HepG2 (cell line): ENCODE data around the gene ZNF302. TPM values are rescaled to one million over a fixed set of nuclear protein-coding genes. Genes with fewer than 3 reads are reported as not detected.

Experiments used
- AHDC1 ChIP-seq: sonication (generic); formaldehyde crosslinking; IDR thresholded peaks from 2 replicates; pipeline ENCODE4 v1.5.1; 2020; ENCODE audit warnings: mild to moderate bottlenecking, missing genetic modification reagents, borderline replicate concordance
- CREB1 ChIP-seq, 2 experiments: fragments of 450-650 bp in 1 of 2; IDR thresholded peaks; 2 replicates each; pipeline ENCODE4 v1.6.1; 2016 to 2017; ENCODE audit warnings: control low read depth in 1 of 2, mild to moderate bottlenecking in 1 of 2, missing compliant biosample characterization in 1 of 2, missing genetic modification characterization in 1 of 2
- E2F2 ChIP-seq: sonication (generic); formaldehyde crosslinking; IDR thresholded peaks from 2 replicates; pipeline ENCODE4 v1.4.0; 2020; ENCODE audit warnings: missing genetic modification reagents, borderline replicate concordance
- GABPA ChIP-seq, 2 experiments: IDR thresholded peaks; 2 replicates each; pipeline ENCODE4 v1.6.1; 2011 to 2016; ENCODE audit warnings: low read depth in 2 of 2, low read length in 1 of 2, missing biosample characterization in 1 of 2, missing genetic modification characterization in 1 of 2
- GMEB2 ChIP-seq: IDR thresholded peaks from 2 replicates; pipeline ENCODE4 v1.6.1; 2016; ENCODE audit warnings: missing biosample characterization, missing genetic modification reagents, low read depth
- PPARG ChIP-seq: conservative IDR thresholded peaks from 2 replicates; pipeline ENCODE4 v1.6.1; 2016; ENCODE audit warnings: missing biosample characterization, missing genetic modification reagents
- TFDP1 ChIP-seq: IDR thresholded peaks from 2 replicates; pipeline ENCODE4 v1.6.1; 2016; ENCODE audit warnings: missing compliant biosample characterization, missing genetic modification reagents, borderline replicate concordance
- ZNF121 ChIP-seq: sonication (generic); formaldehyde crosslinking; IDR thresholded peaks from 2 replicates; pipeline ENCODE4 v1.5.0; 2020; ENCODE audit warnings: mild to moderate bottlenecking, missing genetic modification reagents
- ZNF180 ChIP-seq: sonication (generic); formaldehyde crosslinking; IDR thresholded peaks from 2 replicates; pipeline ENCODE4 v1.4.0; 2020; ENCODE audit warnings: low read depth, missing genetic modification reagents, borderline replicate concordance
- polyA plus RNA-seq, 8 experiments: library from polyadenylated mRNA; depleted of rRNA in 3 of 8; stranded (reverse) in 7 of 8; unstranded in 1 of 8; fragments of >200 nt; fragmentation: Illumina TruSeq in 4 of 8; extraction: Trizol in 4 of 8; gene quantifications; 2 replicates each; pipeline versions ENCODE4 v1.2.1 to v1.2.3, GENCODE V29; 2011 to 2016; ENCODE audit warnings: low read depth in 4 of 8, missing spikeins in 1 of 8, mixed read lengths in 1 of 8; ENCODE audit not compliant: insufficient read depth in 1 of 8
- total RNA-seq, 5 experiments: library from RNA; depleted of rRNA; stranded (reverse); fragments of >200 nt; fragmentation: Illumina TruSeq; extraction: Trizol; gene quantifications; 2 replicates each; pipeline ENCODE4 v1.2.3, GENCODE V29; 2016; ENCODE audit warnings: low read depth in 1 of 5
- TF ChIP-seq, protein P1 (sequence below): sonication (generic); formaldehyde crosslinking; IDR thresholded peaks from 2 replicates; pipeline ENCODE4 v1.5.0; 2020; ENCODE audit warnings: mild to moderate bottlenecking, missing genetic modification reagents

The ZNF302 gene
- total and polyA plus RNA-seq, 2 of the 13 experiments (the other 11 are each of a cell fraction or from before 2014, with no cell fraction given) = not detected

- TF ChIP-seq E2F2 (CRISPR knock-in tag) (no peak; the same call in 1 of the 2 replicates), GABPA (IDR thresholded peaks at IDR 0.05; ENCODE audit: low read depth, low read length) (peak; percentile 62), GABPA (CRISPR knock-in tag; IDR thresholded peaks at IDR 0.05; ENCODE audit: low read depth) (peak; percentile 90), PPARG (CRISPR knock-in tag) (no peak), GMEB2 (CRISPR knock-in tag) (no peak), ZNF180 (CRISPR knock-in tag) (no peak), ZNF121 (CRISPR knock-in tag) (peak; percentile 63), AHDC1 (CRISPR knock-in tag) (0 out of 2 replicates have a peak, but pooled peaks have one; percentile 31), CREB1 (IDR thresholded peaks at IDR 0.05) (no peak), CREB1 (CRISPR knock-in tag; IDR thresholded peaks at IDR 0.05) (peak; percentile 80), TFDP1 (peak; percentile 10; the same call in 1 of the 2 replicates)
- TF ChIP-seq, protein P1, sequence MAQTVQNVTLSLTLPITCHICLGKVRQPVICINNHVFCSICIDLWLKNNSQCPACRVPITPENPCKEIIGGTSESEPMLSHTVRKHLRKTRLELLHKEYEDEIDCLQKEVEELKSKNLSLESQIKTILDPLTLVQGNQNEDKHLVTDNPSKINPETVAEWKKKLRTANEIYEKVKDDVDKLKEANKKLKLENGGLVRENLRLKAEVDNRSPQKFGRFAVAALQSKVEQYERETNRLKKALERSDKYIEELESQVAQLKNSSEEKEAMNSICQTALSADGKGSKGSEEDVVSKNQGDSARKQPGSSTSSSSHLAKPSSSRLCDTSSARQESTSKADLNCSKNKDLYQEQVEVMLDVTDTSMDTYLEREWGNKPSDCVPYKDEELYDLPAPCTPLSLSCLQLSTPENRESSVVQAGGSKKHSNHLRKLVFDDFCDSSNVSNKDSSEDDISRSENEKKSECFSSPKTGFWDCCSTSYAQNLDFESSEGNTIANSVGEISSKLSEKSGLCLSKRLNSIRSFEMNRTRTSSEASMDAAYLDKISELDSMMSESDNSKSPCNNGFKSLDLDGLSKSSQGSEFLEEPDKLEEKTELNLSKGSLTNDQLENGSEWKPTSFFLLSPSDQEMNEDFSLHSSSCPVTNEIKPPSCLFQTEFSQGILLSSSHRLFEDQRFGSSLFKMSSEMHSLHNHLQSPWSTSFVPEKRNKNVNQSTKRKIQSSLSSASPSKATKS (CRISPR knock-in tag) = 0 out of 2 replicates have a peak, but pooled peaks have one; percentile 80
Measured at GRCh38 chr19:34733746-34734536, 56.5 kb downstream of the ZNF302 start, which contains the start of gene ZNF181 (continued).
